Kidney epithelial cell (primary cell): ENCODE results near the gene DLST. TPM values are rescaled to one million over a fixed set of nuclear protein-coding genes. Genes with fewer than 3 reads are reported as not detected.

Source experiments
- DNase-seq: peaks from one replicate; pipeline ENCODE4 v3.0.0-alpha.2; 2010; ENCODE audit warnings: low read depth
- H3K27me3 ChIP-seq: 2 replicates; pipeline ENCODE4 v1.6.0; 2011; ENCODE audit warnings: low read length; ENCODE audit not compliant: control insufficient read depth, insufficient read depth
- H3K36me3 ChIP-seq: 2 replicates; pipeline ENCODE4 v1.5.1; 2011; ENCODE audit warnings: low read length; ENCODE audit not compliant: control insufficient read depth, insufficient read depth
- H3K4me3 ChIP-seq: 2 replicates; pipeline ENCODE4 v1.5.1; 2011; ENCODE audit warnings: low read depth, mild to moderate bottlenecking, control low read depth, low read length
- total RNA-seq: library from RNA; depleted of rRNA; stranded (reverse); fragments of >200 nt; gene quantifications from 2 replicates; pipeline ENCODE4 v1.2.3, GENCODE V29; 2015
- TF ChIP-seq, protein P1 (sequence below): IDR thresholded peaks from 2 replicates; pipeline ENCODE4 v1.5.1; 2011; ENCODE audit warnings: mild to moderate bottlenecking, moderate library complexity, low read length, control low read depth, inconsistent platforms; ENCODE audit not compliant: insufficient read depth, poor library complexity, severe bottlenecking

The DLST gene
- total RNA-seq, 1 donor from 2014 or later, result 84.1 TPM

DNA sequence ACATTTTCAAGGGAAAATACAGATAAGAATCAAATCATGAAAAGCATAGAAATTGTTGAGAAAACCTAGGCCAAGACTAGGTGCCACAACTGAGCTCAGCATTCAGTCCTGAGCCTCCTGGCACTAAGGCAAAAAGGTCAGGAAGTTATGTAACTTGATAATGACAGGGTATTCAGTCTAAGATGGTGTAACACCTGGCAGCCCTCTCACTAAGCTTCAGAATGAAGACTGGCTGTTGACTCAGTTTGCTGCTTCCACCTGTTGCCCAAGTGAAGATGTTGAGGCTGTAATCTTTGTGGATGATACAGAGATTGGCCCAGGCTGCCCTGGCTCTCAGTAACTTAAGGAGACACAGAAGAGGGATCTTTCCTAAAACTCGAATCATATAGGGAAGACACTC is 25.4 kb upstream of the DLST start:
- DNase-seq, result no peak
- Histone ChIP-seq H3K4me3 (no peak overlapping the region), H3K36me3 (no peaks in the 10 kb centered on the region), H3K27me3 (peaks cover 4% of the 10 kb centered on the region)
- TF ChIP-seq, protein P1, sequence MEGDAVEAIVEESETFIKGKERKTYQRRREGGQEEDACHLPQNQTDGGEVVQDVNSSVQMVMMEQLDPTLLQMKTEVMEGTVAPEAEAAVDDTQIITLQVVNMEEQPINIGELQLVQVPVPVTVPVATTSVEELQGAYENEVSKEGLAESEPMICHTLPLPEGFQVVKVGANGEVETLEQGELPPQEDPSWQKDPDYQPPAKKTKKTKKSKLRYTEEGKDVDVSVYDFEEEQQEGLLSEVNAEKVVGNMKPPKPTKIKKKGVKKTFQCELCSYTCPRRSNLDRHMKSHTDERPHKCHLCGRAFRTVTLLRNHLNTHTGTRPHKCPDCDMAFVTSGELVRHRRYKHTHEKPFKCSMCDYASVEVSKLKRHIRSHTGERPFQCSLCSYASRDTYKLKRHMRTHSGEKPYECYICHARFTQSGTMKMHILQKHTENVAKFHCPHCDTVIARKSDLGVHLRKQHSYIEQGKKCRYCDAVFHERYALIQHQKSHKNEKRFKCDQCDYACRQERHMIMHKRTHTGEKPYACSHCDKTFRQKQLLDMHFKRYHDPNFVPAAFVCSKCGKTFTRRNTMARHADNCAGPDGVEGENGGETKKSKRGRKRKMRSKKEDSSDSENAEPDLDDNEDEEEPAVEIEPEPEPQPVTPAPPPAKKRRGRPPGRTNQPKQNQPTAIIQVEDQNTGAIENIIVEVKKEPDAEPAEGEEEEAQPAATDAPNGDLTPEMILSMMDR, result no peak

DNA sequence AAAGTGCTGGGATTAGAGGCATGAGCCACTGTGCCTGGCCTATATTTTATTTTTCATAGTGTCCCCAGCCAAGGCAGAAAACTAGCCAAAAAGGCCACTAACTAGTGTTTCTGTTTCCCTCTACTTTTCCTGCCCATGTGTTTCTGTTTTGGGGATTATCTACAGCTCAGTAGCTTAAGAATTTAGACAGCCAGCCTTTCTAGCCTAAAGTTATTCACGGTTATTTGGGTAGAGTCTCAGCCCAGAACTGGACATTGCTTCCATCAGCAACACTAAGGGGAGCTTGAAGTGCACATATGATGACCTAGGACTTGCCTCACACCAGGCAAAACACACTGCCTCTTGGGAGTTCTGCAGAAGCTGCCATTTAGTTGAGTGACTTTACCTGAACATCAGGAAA is 23.7 kb upstream of the DLST start:
- no peaks in the 10 kb centered on the region for H3K36me3 ChIP-seq
- TF ChIP-seq, protein P1, result no peak
- DNase-seq, result no peak

DNA sequence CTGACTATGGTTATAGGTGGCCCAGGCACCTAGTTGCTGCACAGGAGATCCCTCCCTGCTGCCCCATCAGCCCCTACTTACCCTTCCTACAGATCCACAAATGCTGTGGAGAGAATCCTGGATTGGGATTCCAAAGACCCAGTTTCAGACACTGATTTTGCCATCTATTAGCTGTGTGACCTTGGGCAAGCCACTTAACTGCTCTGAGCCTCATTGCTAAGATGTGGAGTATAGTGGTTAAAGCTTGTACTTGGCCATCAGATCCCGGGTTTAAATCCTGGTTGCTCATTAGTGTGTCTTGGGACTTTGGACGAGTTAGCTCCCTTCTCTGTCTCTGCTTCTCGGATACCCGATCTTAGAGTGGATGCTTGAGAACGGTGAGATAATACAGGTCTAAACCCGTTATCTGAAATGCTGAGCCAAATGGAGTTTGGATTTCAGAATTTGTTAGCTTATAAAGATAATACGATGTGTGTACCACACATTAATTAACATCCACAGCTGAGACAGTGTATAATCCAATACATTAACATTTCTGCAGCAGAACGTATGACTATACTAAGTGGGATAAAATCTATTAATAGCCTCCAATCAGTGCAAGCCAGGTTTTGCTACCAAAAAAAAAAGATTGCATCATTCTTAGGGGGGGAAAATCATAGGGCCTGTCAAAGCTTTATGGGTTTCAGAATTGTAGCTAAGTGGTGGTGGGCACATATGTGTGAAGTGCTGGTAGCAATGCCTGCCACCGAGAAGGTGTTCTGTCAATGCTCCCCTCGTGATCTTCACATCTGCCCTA is 21.8 kb upstream of the DLST start:
- TF ChIP-seq, protein P1, result no peak
- no peak for DNase-seq
- H3K27me3 ChIP-seq, result peaks cover 4% of the 10 kb centered on the region

More for the DNA sequence above, 23.7 kb upstream of the DLST start:
- Histone ChIP-seq H3K27me3 (peaks cover 4% of the 10 kb centered on the region), H3K4me3 (no peak overlapping the region)

DNA sequence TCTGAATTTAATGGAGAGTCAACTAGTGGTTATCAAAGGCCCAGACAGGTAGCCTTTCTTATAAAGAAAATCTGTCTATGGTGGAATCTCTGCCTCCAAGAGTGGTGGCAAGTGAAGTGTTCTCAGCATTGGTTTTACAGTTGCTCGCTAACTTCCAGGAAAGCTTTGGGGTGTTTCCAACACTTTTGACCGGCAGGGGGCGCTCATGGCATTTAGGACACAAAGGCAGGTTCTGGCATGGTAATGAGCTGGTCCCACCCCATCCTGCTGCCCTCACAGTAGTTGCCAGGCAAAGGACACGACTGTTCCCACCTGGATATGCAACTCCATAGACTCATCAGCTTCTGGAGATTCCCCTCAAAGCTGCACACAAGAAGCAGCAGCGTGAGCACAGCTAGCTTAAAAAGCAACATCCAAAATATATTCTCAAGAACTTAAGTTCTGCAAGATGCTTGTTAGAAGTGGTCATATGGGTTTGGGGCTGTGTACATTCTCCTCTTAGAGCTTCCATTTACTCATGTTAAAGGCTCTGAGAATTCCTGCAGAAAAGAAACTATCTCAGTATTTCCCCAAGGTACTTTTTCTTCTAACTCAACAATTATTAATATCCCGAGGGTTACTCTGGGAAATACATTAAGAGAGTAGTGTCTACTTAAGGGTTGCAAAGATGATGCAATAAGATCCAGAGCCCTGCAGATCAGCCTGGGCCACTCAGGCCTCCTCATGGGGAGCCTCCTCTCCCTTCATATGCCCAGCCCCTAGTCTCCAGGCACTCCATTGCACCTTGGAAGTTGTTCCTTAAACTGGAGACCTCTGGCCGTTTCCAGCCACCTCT is 20.6 kb upstream of the DLST start:
- Histone ChIP-seq H3K36me3 (no peaks in the 10 kb centered on the region), H3K27me3 (peaks cover 4% of the 10 kb centered on the region), H3K4me3 (no peak overlapping the region)
- peak; percentile 44 for DNase-seq
- TF ChIP-seq, protein P1, result peak; percentile 86

More for the DNA sequence above, 21.8 kb upstream of the DLST start:
- Histone ChIP-seq H3K36me3 (no peaks in the 10 kb centered on the region), H3K4me3 (no peak overlapping the region)

DNA sequence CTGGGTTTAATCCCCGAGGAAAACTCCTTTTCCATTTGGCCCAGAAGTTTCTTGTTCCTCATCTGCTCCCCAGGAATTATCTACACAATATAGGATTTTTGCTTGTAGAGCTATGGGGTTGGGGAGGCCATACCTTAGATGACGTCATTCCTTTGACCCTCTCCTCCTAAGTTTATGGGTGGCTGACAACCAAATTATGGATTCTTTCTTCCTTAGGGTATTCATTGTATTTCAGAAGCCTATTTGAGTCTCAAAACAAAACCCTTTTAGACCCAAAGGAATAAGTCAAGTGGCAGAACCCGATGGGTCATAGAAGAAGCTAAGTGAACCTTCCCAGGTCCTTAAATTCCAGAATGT is 20.0 kb upstream of the DLST start:
- TF ChIP-seq, protein P1, result no peak
- Histone ChIP-seq H3K4me3 (no peak overlapping the region), H3K27me3 (peaks cover 4% of the 10 kb centered on the region), H3K36me3 (no peaks in the 10 kb centered on the region)
- no peak for DNase-seq
